GM12892 (cell line): ENCODE results near the gene GRK6.
A peak's percentile ranks its signal among the peaks of the same experiment; 100 is the strongest.

Source experiments
- DNase-seq: peaks from one replicate; pipeline ENCODE4 v3.0.0; 2011; ENCODE audit not compliant: insufficient read length
- FAIRE-seq: peaks from 2 replicates; lab custom pipeline; 2011; peaks lifted over from hg19 to GRCh38; lab: Jason Lieb, UNC
- POLR2A ChIP-seq: IDR thresholded peaks from 2 replicates; pipeline ENCODE4 v1.6.1; 2011; ENCODE audit warnings: low read depth, low read length, control low read depth
- POLR2AphosphoS5 ChIP-seq: IDR thresholded peaks from 2 replicates; pipeline ENCODE4 v1.6.1; 2011; ENCODE audit warnings: low read depth, low read length, control low read depth
- TAF1 ChIP-seq: IDR thresholded peaks from 2 replicates; pipeline ENCODE4 v1.6.1; 2011; ENCODE audit warnings: low read depth, mild to moderate bottlenecking, control low read depth, low read length, borderline replicate concordance

GRK6 gene

GRCh38 chr5:177389241-177390169 lies 37.0 kb upstream of the GRK6 start:
- peak; percentile 24; the same call in 1 of the 2 replicates for TF ChIP-seq TAF1
- TF ChIP-seq POLR2A = peak; percentile 55; the same call in 1 of the 2 replicates
- no peak for TF ChIP-seq POLR2AphosphoS5
- FAIRE-seq (peak; percentile 82), DNase-seq (no peak)

GRCh38 chr5:177390363-177391300 lies 35.8 kb upstream of the GRK6 start:
- peak; percentile 96 for FAIRE-seq
- peak; percentile 93 for DNase-seq
- TF ChIP-seq POLR2A = no peak
- no peak for TF ChIP-seq TAF1
- no peak for TF ChIP-seq POLR2AphosphoS5

GRCh38 chr5:177392765-177393164 lies 33.7 kb upstream of the GRK6 start:
- TF ChIP-seq TAF1 (no peak), POLR2AphosphoS5 (no peak), POLR2A (no peak)
- DNase-seq = no peak
- FAIRE-seq = no peak

- FAIRE-seq (no peak), DNase-seq (no peak)
- TF ChIP-seq POLR2A (no peak), TAF1 (no peak), POLR2AphosphoS5 (no peak)
These were observed 33.2 kb upstream of the GRK6 start for GRCh38 chr5:177393206-177393765.

GRCh38 chr5:177393990-177394389 lies 32.5 kb upstream of the GRK6 start:
- DNase-seq (no peak), FAIRE-seq (no peak)
- no peak for TF ChIP-seq POLR2AphosphoS5
- no peak for TF ChIP-seq POLR2A
- TF ChIP-seq TAF1 = no peak

- FAIRE-seq (no peak), DNase-seq (no peak)
- TF ChIP-seq TAF1 = no peak
- no peak for TF ChIP-seq POLR2A
- no peak for TF ChIP-seq POLR2AphosphoS5
These were observed 30.4 kb upstream of the GRK6 start for GRCh38 chr5:177396078-177396477.

- no peak for FAIRE-seq
- no peak for TF ChIP-seq POLR2AphosphoS5
- TF ChIP-seq TAF1 = no peak
- TF ChIP-seq POLR2A = no peak
- no peak for DNase-seq
These were observed 29.7 kb upstream of the GRK6 start for GRCh38 chr5:177396807-177397206.

- FAIRE-seq (no peak), DNase-seq (no peak)
- TF ChIP-seq POLR2A = no peak
- TF ChIP-seq POLR2AphosphoS5 = no peak
- TF ChIP-seq TAF1 = no peak
These were observed 28.5 kb upstream of the GRK6 start for GRCh38 chr5:177397875-177398390.

GRCh38 chr5:177399997-177400868 lies 26.2 kb upstream of the GRK6 start, which contains the start of gene PFN3:
Gene PFN3, minus strand, starts transcription at chr5:177400661. Its CDS starts 85 bp downstream, at chr5:177400576.
- TF ChIP-seq POLR2A (no peak), TAF1 (no peak), POLR2AphosphoS5 (no peak)
- DNase-seq = no peak
- FAIRE-seq = no peak

- DNase-seq (peak; percentile 68), FAIRE-seq (peak; percentile 66)
- TF ChIP-seq POLR2A (no peak), TAF1 (no peak)
These were observed 24.0 kb upstream of the GRK6 start for GRCh38 chr5:177402271-177403043.
